HepG2 (cell line): Measurements from ENCODE around the gene HSCB. TPM values are rescaled to one million over a fixed set of nuclear protein-coding genes. Genes with fewer than 3 reads are reported as not detected.

ENCODE experiments used
- SAP130 ChIP-seq: IDR thresholded peaks from 2 replicates; pipeline ENCODE4 v1.6.1; 2016; ENCODE audit warnings: low read depth
- SMYD3 ChIP-seq: sonication (generic); formaldehyde crosslinking; IDR thresholded peaks from 2 replicates; pipeline ENCODE4 v1.8.1; 2023; ENCODE audit warnings: mild to moderate bottlenecking, missing genetic modification reagents
- TOE1 ChIP-seq: sonication (generic); formaldehyde crosslinking; IDR thresholded peaks from 2 replicates; pipeline ENCODE4 v1.4.0; 2020; ENCODE audit warnings: mild to moderate bottlenecking, missing genetic modification reagents
- ZNF24 ChIP-seq: fragments of 450-650 bp; IDR thresholded peaks from 2 replicates; pipeline ENCODE4 v1.6.1; 2017; ENCODE audit warnings: antibody characterized with exemption, mild to moderate bottlenecking
- polyA plus RNA-seq, 8 experiments: library from polyadenylated mRNA; depleted of rRNA in 3 of 8; stranded (reverse) in 7 of 8; unstranded in 1 of 8; fragments of >200 nt; fragmentation: Illumina TruSeq in 4 of 8; extraction: Trizol in 4 of 8; gene quantifications; 2 replicates each; pipeline versions ENCODE4 v1.2.1 to v1.2.3, GENCODE V29; 2011 to 2016; ENCODE audit warnings: low read depth in 4 of 8, missing spikeins in 1 of 8, mixed read lengths in 1 of 8; ENCODE audit not compliant: insufficient read depth in 1 of 8
- total RNA-seq, 5 experiments: library from RNA; depleted of rRNA; stranded (reverse); fragments of >200 nt; fragmentation: Illumina TruSeq; extraction: Trizol; gene quantifications; 2 replicates each; pipeline ENCODE4 v1.2.3, GENCODE V29; 2016; ENCODE audit warnings: low read depth in 1 of 5
- TF ChIP-seq, protein P1 (sequence below): sonication (generic); formaldehyde crosslinking; IDR thresholded peaks from 2 replicates; pipeline ENCODE4 v1.5.0; 2020; ENCODE audit warnings: mild to moderate bottlenecking, missing genetic modification reagents
- TF ChIP-seq, protein P2 (sequence below): sonication (generic); formaldehyde crosslinking; IDR thresholded peaks from 2 replicates; pipeline ENCODE4 v1.5.0; 2020; ENCODE audit warnings: mild to moderate bottlenecking, missing genetic modification reagents
- TF ChIP-seq, protein P3 (sequence below): sonication (generic); formaldehyde crosslinking; IDR thresholded peaks from 2 replicates; pipeline ENCODE4 v1.4.0; 2020; ENCODE audit warnings: missing genetic modification reagents, borderline replicate concordance
- TF ChIP-seq, protein P4 (sequence below): sonication (generic); formaldehyde crosslinking; IDR thresholded peaks from 2 replicates; pipeline ENCODE4 v1.4.0; 2020; ENCODE audit warnings: mild to moderate bottlenecking, missing genetic modification reagents

Gene HSCB
- total and polyA plus RNA-seq, 2 of the 13 experiments (the other 11 are each of a cell fraction or from before 2014, with no cell fraction given): 15.4 to 20.9 TPM

DNA sequence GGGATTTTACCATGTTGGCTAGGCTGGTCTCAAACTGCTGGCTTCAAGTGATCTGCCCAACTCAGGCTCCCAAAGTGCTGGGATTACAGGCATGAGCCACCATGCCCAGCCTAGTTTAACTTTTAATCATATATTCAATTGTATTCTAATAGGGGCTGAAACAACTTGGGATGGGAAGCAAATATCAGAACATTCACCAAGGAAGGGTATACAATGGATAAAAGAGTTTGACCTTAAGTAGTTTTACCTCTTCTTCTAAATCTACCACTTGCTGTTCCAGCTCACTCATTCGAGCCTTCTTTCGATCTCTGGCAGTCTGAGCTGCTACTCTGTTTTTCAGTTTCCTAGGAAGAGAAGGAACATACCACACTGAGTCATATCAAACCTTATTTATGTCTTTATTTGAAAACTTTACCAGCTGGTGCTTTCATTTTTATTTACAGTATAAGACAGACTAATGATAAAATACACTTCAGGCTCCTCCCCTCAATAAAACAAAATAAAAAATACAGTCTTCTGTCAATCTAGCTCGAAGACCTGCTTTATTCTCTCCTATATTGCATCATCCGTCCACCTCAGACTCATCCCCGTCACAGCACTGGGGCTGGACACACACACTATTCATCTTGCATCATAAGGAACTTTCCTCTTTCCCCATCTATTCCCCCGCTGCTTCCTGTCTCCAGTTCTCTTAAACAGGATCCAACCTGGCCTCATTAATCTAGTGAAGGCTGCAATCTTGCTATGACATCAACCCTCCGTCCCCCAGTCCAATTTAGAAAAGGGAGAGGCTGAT is 57.2 kb downstream of the HSCB start (continued):
- TF ChIP-seq, protein P1, sequence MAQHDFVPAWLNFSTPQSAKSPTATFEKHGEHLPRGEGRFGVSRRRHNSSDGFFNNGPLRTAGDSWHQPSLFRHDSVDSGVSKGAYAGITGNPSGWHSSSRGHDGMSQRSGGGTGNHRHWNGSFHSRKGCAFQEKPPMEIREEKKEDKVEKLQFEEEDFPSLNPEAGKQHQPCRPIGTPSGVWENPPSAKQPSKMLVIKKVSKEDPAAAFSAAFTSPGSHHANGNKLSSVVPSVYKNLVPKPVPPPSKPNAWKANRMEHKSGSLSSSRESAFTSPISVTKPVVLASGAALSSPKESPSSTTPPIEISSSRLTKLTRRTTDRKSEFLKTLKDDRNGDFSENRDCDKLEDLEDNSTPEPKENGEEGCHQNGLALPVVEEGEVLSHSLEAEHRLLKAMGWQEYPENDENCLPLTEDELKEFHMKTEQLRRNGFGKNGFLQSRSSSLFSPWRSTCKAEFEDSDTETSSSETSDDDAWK (CRISPR knock-in tag): no peak
- no peak for TF ChIP-seq ZNF24
- TF ChIP-seq, protein P2, sequence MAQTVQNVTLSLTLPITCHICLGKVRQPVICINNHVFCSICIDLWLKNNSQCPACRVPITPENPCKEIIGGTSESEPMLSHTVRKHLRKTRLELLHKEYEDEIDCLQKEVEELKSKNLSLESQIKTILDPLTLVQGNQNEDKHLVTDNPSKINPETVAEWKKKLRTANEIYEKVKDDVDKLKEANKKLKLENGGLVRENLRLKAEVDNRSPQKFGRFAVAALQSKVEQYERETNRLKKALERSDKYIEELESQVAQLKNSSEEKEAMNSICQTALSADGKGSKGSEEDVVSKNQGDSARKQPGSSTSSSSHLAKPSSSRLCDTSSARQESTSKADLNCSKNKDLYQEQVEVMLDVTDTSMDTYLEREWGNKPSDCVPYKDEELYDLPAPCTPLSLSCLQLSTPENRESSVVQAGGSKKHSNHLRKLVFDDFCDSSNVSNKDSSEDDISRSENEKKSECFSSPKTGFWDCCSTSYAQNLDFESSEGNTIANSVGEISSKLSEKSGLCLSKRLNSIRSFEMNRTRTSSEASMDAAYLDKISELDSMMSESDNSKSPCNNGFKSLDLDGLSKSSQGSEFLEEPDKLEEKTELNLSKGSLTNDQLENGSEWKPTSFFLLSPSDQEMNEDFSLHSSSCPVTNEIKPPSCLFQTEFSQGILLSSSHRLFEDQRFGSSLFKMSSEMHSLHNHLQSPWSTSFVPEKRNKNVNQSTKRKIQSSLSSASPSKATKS (CRISPR knock-in tag): 0 out of 2 replicates have a peak, but pooled peaks have one; percentile 48
- no peak for TF ChIP-seq SMYD3 (CRISPR knock-in tag)
- no peak for TF ChIP-seq TOE1 (CRISPR knock-in tag)
- TF ChIP-seq, protein P3, sequence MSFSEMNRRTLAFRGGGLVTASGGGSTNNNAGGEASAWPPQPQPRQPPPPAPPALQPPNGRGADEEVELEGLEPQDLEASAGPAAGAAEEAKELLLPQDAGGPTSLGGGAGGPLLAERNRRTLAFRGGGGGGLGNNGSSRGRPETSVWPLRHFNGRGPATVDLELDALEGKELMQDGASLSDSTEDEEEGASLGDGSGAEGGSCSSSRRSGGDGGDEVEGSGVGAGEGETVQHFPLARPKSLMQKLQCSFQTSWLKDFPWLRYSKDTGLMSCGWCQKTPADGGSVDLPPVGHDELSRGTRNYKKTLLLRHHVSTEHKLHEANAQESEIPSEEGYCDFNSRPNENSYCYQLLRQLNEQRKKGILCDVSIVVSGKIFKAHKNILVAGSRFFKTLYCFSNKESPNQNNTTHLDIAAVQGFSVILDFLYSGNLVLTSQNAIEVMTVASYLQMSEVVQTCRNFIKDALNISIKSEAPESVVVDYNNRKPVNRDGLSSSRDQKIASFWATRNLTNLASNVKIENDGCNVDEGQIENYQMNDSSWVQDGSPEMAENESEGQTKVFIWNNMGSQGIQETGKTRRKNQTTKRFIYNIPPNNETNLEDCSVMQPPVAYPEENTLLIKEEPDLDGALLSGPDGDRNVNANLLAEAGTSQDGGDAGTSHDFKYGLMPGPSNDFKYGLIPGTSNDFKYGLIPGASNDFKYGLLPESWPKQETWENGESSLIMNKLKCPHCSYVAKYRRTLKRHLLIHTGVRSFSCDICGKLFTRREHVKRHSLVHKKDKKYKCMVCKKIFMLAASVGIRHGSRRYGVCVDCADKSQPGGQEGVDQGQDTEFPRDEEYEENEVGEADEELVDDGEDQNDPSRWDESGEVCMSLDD (CRISPR knock-in tag): no peak
- TF ChIP-seq, protein P4, sequence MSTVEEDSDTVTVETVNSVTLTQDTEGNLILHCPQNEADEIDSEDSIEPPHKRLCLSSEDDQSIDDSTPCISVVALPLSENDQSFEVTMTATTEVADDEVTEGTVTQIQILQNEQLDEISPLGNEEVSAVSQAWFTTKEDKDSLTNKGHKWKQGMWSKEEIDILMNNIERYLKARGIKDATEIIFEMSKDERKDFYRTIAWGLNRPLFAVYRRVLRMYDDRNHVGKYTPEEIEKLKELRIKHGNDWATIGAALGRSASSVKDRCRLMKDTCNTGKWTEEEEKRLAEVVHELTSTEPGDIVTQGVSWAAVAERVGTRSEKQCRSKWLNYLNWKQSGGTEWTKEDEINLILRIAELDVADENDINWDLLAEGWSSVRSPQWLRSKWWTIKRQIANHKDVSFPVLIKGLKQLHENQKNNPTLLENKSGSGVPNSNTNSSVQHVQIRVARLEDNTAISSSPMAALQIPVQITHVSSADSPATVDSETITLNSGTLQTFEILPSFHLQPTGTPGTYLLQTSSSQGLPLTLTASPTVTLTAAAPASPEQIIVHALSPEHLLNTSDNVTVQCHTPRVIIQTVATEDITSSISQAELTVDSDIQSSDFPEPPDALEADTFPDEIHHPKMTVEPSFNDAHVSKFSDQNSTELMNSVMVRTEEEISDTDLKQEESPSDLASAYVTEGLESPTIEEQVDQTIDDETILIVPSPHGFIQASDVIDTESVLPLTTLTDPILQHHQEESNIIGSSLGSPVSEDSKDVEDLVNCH: no peak
- peak; percentile 57 for TF ChIP-seq SAP130 (CRISPR knock-in tag)
- TF ChIP-seq, all 625 proteins: peak for 39
